BE2C (cell line): ENCODE measurements around the gene ARVCF.
A peak's percentile ranks its signal among the peaks of the same experiment; 100 is the strongest.

Experiments
- DNase-seq: peaks from one replicate; pipeline ENCODE4 v3.0.0-alpha.2; 2020
- H3K27me3 ChIP-seq: fragments of 250-450 bp; sonication (Bioruptor Pico); 2 replicates; pipeline ENCODE4 v1.5.1; 2020; ENCODE audit warnings: mild to moderate bottlenecking
- H3K36me3 ChIP-seq: fragments of 250-450 bp; sonication (Bioruptor Pico); 2 replicates; pipeline ENCODE4 v1.5.1; 2020; ENCODE audit warnings: mild to moderate bottlenecking
- H3K4me1 ChIP-seq: fragments of 250-450 bp; sonication (Bioruptor Pico); 2 replicates; pipeline ENCODE4 v1.5.1; 2020
- H3K4me3 ChIP-seq: 2 replicates; pipeline ENCODE4 v1.5.1; 2011; ENCODE audit warnings: low read depth, low read length
- H3K9me3 ChIP-seq: fragments of 250-450 bp; sonication (Bioruptor Pico); 2 replicates; pipeline ENCODE4 v1.5.1; 2020
- TF ChIP-seq, protein P1 (sequence below): IDR thresholded peaks from 2 replicates; pipeline ENCODE4 v1.5.1; 2012; ENCODE audit warnings: mild to moderate bottlenecking, low read depth, low read length

ARVCF gene

DNA sequence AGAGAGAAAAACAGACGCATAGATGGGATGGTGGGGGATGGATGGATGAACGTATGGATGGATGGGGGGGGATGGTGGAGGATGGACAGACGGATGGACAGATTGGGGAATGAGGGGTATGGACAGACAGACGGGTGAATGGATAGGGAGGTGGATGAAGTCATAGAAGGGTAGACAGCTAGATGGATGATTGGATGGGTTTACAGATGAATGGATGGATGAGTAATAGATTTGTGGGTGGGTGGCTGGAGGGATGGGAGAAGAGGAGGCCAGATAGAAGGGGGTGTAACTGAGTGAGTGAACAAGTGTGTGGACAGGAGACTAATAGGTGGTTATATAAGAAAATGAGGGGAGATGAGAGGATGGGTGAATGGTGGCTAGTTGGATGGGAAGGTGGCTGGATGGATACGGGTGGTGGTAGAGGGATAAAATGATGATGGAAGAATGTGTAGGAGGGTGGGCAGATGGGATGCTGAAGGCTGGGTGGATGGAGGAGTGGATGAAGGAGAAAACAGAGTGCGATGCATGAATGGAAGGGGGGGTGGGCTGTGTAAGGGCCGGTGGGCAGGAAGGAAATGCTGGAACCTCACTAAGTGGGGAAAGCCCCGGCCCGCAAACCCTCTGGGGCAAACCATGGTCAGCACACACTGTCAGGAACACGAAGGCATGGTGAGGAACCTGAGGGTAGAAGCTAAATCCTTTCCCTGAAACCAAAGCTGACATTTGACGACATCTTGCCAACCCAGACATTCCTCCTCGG, 21.6 kb downstream of the ARVCF start:
- H3K36me3 ChIP-seq = peaks cover 8% of the 10 kb centered on the region

DNA sequence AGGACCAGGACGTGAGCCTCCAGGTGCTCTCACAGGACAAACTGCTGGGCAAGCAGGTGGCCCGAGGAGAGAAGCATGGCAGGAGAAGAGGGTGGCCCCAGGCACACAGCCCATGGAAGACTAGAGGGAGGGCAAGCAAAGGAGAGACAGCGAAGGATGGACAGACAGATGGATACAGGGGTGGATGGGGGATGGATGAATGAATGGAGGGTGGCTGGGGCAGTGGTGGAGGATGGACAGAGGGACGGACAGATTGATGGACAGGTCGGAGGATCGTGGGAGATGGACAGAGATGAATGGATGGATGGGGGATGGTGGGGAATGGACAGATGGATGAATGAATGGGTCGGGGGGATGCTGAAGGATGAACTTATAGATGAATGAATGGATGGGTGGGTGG, 22.7 kb downstream of the ARVCF start:
- DNase-seq = peak; percentile 4
- TF ChIP-seq, protein P1, sequence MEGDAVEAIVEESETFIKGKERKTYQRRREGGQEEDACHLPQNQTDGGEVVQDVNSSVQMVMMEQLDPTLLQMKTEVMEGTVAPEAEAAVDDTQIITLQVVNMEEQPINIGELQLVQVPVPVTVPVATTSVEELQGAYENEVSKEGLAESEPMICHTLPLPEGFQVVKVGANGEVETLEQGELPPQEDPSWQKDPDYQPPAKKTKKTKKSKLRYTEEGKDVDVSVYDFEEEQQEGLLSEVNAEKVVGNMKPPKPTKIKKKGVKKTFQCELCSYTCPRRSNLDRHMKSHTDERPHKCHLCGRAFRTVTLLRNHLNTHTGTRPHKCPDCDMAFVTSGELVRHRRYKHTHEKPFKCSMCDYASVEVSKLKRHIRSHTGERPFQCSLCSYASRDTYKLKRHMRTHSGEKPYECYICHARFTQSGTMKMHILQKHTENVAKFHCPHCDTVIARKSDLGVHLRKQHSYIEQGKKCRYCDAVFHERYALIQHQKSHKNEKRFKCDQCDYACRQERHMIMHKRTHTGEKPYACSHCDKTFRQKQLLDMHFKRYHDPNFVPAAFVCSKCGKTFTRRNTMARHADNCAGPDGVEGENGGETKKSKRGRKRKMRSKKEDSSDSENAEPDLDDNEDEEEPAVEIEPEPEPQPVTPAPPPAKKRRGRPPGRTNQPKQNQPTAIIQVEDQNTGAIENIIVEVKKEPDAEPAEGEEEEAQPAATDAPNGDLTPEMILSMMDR = no peak
- Histone ChIP-seq H3K27me3 (no peaks in the 10 kb centered on the region), H3K36me3 (peaks cover 11% of the 10 kb centered on the region), H3K4me1 (peaks cover 79% of the 10 kb centered on the region), H3K4me3 (no peak overlapping the region), H3K9me3 (no peaks in the 10 kb centered on the region)

More for the DNA sequence above, 21.6 kb downstream of the ARVCF start:
- Histone ChIP-seq H3K27me3 (no peaks in the 10 kb centered on the region), H3K4me3 (no peak overlapping the region), H3K9me3 (no peaks in the 10 kb centered on the region), H3K4me1 (peaks cover 82% of the 10 kb centered on the region)
- TF ChIP-seq, protein P1 = no peak
- peak; percentile 4 for DNase-seq

DNA sequence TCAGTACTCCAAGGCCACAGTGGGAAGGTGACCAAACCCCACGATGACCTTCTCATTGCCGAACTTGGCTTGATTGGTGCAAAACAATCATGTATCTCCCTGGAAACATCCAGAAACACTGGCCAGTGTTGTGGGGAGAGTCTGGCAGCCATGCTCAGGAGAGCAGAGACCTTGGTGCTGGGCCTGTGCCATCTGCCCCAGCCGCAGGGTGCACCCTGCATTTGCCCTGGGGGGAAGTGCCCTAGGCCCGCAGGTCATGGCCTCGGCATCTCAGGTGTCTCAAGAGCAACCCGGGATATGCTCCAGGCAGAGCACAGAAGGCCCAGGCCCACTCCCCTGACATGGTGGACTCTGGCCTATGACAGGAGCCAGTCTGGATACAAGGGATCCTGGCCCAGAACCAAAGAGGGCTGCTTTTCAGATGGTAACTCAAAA, 23.7 kb downstream of the ARVCF start:
- Histone ChIP-seq H3K27me3 (no peaks in the 10 kb centered on the region), H3K4me1 (peaks cover 69% of the 10 kb centered on the region), H3K4me3 (no peak overlapping the region), H3K36me3 (peaks cover 11% of the 10 kb centered on the region), H3K9me3 (no peaks in the 10 kb centered on the region)
- DNase-seq = peak; percentile 9
- TF ChIP-seq, protein P1 = no peak

DNA sequence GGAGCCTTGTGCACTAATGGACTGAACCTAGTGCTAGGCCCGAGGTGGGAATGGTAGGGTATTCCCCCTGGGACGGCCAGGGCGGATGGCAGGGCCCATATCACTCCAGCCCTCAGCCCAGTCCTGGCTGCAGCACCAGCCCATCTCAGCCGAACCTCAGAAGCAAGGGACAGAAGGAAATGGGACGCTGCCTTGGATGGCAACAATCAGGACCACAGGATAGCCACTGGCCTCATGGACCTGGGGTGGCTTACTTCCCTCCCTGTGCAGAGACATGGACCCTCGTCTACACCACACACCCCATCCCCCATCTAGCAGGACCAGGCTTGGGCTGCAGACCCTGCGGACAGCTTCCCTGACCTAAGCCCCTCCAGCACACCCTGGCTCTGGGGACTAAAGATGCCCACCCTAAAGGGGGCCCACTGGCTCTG, 24.1 kb downstream of the ARVCF start:
- peak; percentile 7 for DNase-seq
- Histone ChIP-seq H3K27me3 (no peaks in the 10 kb centered on the region), H3K4me1 (peaks cover 66% of the 10 kb centered on the region), H3K9me3 (no peaks in the 10 kb centered on the region), H3K4me3 (no peak overlapping the region), H3K36me3 (peaks cover 11% of the 10 kb centered on the region)
- TF ChIP-seq, protein P1 = no peak

DNA sequence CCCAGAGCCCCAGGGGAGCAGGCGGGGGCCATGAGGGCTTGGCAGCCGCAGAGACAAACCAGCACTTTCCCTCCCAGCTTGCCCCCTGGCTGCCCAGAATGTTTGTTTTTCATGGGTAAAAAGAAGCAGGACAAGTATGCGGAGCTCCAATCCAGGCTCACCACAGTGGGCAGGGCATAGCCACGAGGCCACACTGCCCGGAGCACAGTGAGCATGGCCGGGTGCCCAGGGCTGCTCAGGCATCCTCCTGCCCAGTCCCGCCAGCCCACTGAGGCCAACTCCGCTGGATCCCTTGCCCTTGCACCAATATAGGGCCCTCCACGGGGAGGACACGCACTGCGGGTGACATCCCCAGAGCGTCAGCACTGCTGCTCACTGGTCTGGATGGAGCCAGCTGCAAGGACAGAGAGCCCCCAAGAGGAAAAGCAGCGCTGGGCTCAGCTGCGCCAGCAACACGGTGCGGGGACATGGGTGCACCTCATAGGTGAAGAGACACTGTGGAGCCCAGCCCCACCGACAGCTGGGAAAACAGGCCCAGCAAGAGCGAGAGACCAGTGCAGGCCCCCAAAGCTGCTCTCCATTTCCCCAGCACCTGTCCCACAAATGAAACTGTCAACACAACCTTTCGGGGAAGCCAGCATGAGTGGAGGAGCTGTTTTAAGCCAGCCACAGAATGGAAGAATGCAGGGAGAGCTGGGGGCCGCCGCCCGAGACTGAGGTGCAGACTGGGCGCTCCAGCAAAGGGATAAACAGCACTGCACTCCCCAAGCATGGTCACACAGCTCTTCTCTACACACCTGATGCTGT, 24.8 kb downstream of the ARVCF start:
- TF ChIP-seq, protein P1 = no peak
- peaks cover 11% of the 10 kb centered on the region for H3K36me3 ChIP-seq
- DNase-seq = peak; percentile 22
- peaks cover 62% of the 10 kb centered on the region for H3K4me1 ChIP-seq
- no peaks in the 10 kb centered on the region for H3K9me3 ChIP-seq
- no peaks in the 10 kb centered on the region for H3K27me3 ChIP-seq
- H3K4me3 ChIP-seq = no peak overlapping the region

DNA sequence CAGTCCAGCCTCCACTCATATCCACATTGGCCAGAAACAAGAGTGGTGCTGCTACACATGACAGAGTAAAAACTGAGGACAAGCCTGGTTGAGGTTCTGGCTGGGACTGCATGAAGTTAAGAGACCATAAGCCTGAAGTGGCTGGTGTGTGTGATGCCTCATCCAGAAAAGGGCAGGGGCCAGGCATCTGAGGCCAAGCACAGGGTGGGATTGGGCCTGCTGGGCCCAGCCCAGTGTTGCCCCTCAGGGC, 25.3 kb downstream of the ARVCF start:
- H3K9me3 ChIP-seq = no peaks in the 10 kb centered on the region
- TF ChIP-seq, protein P1 = no peak
- H3K27me3 ChIP-seq = no peaks in the 10 kb centered on the region
- peaks cover 59% of the 10 kb centered on the region for H3K4me1 ChIP-seq
- H3K4me3 ChIP-seq = no peak overlapping the region
- peaks cover 11% of the 10 kb centered on the region for H3K36me3 ChIP-seq
- DNase-seq = peak; percentile 36
